UCSD-AML1 (cell line): ENCODE data around the gene IMPG2.

Source experiments
- DNase-seq: peaks from one replicate; lab custom pipeline; 2025; ENCODE audit not compliant: unreplicated experiment; lab: John Stamatoyannopoulos, UW

IMPG2 gene

GRCh38 chr3:101243285-101244211, 76.8 kb downstream of the IMPG2 start:
- no peak for DNase-seq

GRCh38 chr3:101240719-101241399, 79.5 kb downstream of the IMPG2 start:
- no peak for DNase-seq

GRCh38 chr3:101235048-101235447, 85.3 kb downstream of the IMPG2 start:
- no peak for DNase-seq

GRCh38 chr3:101230618-101231017, 89.8 kb downstream of the IMPG2 start:
- DNase-seq = no peak

- DNase-seq = no peak
Observed at GRCh38 chr3:101229681-101230080, 90.7 kb downstream of the IMPG2 start.

GRCh38 chr3:101228441-101228840, 91.9 kb downstream of the IMPG2 start:
- DNase-seq = no peak

- no peak for DNase-seq
Observed at GRCh38 chr3:101224739-101225138, 95.6 kb downstream of the IMPG2 start.

- no peak for DNase-seq
Observed at GRCh38 chr3:101223016-101223415, 97.4 kb downstream of the IMPG2 start.

- DNase-seq = no peak
Observed at GRCh38 chr3:101219842-101220560, 100.4 kb downstream of the IMPG2 start.

GRCh38 chr3:101217472-101218245, 102.7 kb downstream of the IMPG2 start:
- no peak for DNase-seq

GRCh38 chr3:101216710-101217465, 103.5 kb downstream of the IMPG2 start:
- no peak for DNase-seq

- no peak for DNase-seq
Observed at GRCh38 chr3:101212730-101213129, 107.6 kb downstream of the IMPG2 start.

GRCh38 chr3:101204246-101204645, 116.1 kb downstream of the IMPG2 start:
- DNase-seq = no peak

GRCh38 chr3:101203411-101203810, 117.0 kb downstream of the IMPG2 start:
- DNase-seq = no peak

GRCh38 chr3:101202640-101203039, 117.7 kb downstream of the IMPG2 start:
- no peak for DNase-seq

GRCh38 chr3:101200461-101200860, 119.9 kb downstream of the IMPG2 start:
- DNase-seq = no peak

GRCh38 chr3:101195951-101196713, 124.2 kb downstream of the IMPG2 start:
- DNase-seq = no peak

GRCh38 chr3:101194392-101194791, 126.0 kb downstream of the IMPG2 start:
- no peak for DNase-seq

GRCh38 chr3:101193957-101194356, 126.4 kb downstream of the IMPG2 start:
- DNase-seq = no peak
